Erythroblast (primary cell): ENCODE measurements around the gene ARMH3.

Experiments used
- GATA1 ChIP-seq: IDR thresholded peaks from 2 replicates; pipeline ENCODE4 v1.6.1; 2011; ENCODE audit warnings: low read depth, mild to moderate bottlenecking, control low read depth, low read length, moderate library complexity
- POLR2A ChIP-seq: IDR thresholded peaks from 2 replicates; pipeline ENCODE4 v1.6.1; 2011; ENCODE audit warnings: mild to moderate bottlenecking, low read length

DNA sequence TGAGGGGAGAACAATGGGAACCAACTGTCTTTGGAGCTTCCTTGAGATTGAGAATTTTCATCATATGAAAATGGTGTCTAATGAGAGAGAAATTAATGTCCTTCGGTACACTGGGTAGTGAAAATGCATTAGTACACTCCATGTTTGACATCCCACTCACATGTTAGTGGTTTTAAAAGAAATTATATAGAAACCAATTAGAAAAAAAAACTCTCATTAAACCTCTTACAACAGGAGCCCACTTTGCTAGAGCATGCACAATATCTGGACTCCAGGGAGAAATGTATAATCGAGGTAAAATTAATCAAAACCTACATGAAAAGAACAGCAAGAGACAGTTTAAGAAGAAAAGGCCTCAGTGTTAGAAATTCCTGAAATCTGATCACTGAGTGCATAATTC lies 133.1 kb downstream of the ARMH3 start:
- TF ChIP-seq POLR2A (no peak), GATA1 (no peak)
